Prostate gland (tissue), 2 donors: ENCODE measurements around the gene ARID3C. TPM values are rescaled to one million over a fixed set of nuclear protein-coding genes. Genes with fewer than 3 reads are reported as not detected.

Experiments used
- DNase-seq: peaks from one replicate; pipeline ENCODE4 v3.0.0-alpha.2; 2019; ENCODE audit warnings: low spot score
- H3K27ac ChIP-seq, 2 donors: fragments of 200-600 bp; sonication (generic); 2 replicates each; pipeline ENCODE4 v1.5.1; 2017 to 2019
- H3K27me3 ChIP-seq: fragments of 200-600 bp; sonication (generic); replicated peaks from 2 replicates; pipeline ENCODE4 v1.5.1; 2019; ENCODE audit not compliant: insufficient read depth
- H3K36me3 ChIP-seq, 2 donors: fragments of 200-600 bp; sonication (generic); 1 replicate in 1 of 2; 2 replicates in 1 of 2; pipeline versions ENCODE4 v1.5.1 to v1.8.1; 2017 to 2019
- H3K4me1 ChIP-seq: fragments of 200-600 bp; sonication (generic); replicated peaks from 2 replicates; pipeline ENCODE4 v1.5.1; 2019
- H3K4me3 ChIP-seq, 2 donors: fragments of 200-600 bp; sonication (generic); 2 replicates each; pipeline ENCODE4 v1.5.1; 2017 to 2019
- H3K9me3 ChIP-seq: fragments of 200-600 bp; sonication (generic); 2 replicates; pipeline ENCODE4 v1.5.1; 2017
- POLR2A ChIP-seq: fragments of 450-650 bp; IDR thresholded peaks from one replicate; pipeline ENCODE4 v1.6.1; 2016; ENCODE audit warnings: antibody characterized with exemption, mild to moderate bottlenecking
- POLR2AphosphoS5 ChIP-seq: sonication (generic); formaldehyde crosslinking; IDR thresholded peaks from one replicate; pipeline ENCODE4 v1.6.1; 2017; ENCODE audit warnings: antibody characterized with exemption
- WGBS: methylation state at CpG from one replicate; pipeline ENCODE4 v1.1.5; 2018; 5-methylcytosine and 5-hydroxymethylcytosine counted together
- intact Hi-C: fragments of 100-400 bp; cut with DNase I; formaldehyde crosslinking; loops from one replicate; pipeline ENCODE4 v1.14.2; 2022
- total RNA-seq, 2 donors: library from RNA; depleted of rRNA; stranded (reverse); fragments of >200 nt; gene quantifications; one replicate each; pipeline ENCODE4 v1.1.0, GENCODE V29; 2016
- TF ChIP-seq, protein P1 (sequence below), 4 experiments: fragments of 200-600 bp in 2 of 4; fragments of 450-650 bp in 2 of 4; sonication (generic) in 2 of 4; IDR thresholded peaks; 1 replicate in 3 of 4; 2 replicates in 1 of 4; pipeline ENCODE4 v1.5.1; 2016 to 2019; ENCODE audit warnings: antibody characterized with exemption in 4 of 4, mild to moderate bottlenecking in 2 of 4, moderate library complexity in 2 of 4

The ARID3C gene
- total RNA-seq, 2 donors from 2014 or later, result 1.1 TPM; not detected in 1

DNA sequence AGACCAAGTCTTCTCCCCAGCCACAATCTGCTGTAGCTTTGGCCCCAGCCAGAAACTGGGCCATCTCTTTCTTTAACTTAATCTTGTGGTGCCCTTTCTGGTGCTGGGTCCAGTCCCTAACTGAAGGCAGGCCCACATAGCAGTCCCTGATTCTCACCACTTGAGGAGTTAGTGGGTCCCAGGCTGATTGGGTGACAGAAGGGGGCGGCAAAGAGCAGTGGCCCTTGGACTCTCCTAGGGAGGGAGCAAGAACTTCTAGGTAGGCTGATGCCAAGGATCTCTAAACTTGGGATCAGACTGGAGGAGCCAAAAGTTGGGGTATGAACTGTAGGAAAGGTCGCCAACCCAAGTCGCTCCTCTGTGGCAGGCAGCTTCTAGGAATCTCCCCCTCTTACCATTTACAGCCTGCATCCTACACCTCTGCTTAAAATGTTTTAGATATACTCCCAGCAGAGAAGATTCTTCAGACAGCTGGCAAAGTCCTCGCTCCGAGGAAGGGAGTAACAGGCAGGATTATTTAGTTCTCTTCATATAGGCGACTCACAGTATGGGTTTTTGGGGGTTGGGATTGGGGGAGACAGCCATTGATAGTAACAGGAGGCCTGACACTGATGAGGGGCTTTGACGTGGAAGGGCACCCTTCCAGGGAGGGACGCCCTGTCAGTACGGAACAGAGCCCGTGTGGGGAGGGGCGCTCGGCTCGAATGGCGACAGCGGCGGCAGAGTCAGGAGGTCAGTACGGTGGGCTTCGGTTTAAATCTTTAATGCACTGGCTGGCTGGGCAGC is 35.6 kb upstream of the ARID3C start:
- no peaks in the 10 kb centered on the region for H3K27me3 ChIP-seq
- TF ChIP-seq POLR2A, result no peak
- TF ChIP-seq, protein P1, sequence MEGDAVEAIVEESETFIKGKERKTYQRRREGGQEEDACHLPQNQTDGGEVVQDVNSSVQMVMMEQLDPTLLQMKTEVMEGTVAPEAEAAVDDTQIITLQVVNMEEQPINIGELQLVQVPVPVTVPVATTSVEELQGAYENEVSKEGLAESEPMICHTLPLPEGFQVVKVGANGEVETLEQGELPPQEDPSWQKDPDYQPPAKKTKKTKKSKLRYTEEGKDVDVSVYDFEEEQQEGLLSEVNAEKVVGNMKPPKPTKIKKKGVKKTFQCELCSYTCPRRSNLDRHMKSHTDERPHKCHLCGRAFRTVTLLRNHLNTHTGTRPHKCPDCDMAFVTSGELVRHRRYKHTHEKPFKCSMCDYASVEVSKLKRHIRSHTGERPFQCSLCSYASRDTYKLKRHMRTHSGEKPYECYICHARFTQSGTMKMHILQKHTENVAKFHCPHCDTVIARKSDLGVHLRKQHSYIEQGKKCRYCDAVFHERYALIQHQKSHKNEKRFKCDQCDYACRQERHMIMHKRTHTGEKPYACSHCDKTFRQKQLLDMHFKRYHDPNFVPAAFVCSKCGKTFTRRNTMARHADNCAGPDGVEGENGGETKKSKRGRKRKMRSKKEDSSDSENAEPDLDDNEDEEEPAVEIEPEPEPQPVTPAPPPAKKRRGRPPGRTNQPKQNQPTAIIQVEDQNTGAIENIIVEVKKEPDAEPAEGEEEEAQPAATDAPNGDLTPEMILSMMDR (IDR thresholded peaks at IDR 0.05), result peak; percentile 19 to 72 (median 50)
- peak; percentile 25 for TF ChIP-seq POLR2AphosphoS5
- 25% methylated on average over 11 of the region's 18 CpGs for WGBS
- H3K4me3 ChIP-seq, result peak overlapping the region; percentile 63 to 84
- intact Hi-C loops, result loop anchor here (5.0 kb wide), 1 partner anchor 38 kb away; no protein-coding TSS in a partner anchor
- H3K4me1 ChIP-seq, result peaks cover 7% of the 10 kb centered on the region
- no peaks in the 10 kb centered on the region for H3K36me3 ChIP-seq
- no peaks in the 10 kb centered on the region for H3K9me3 ChIP-seq
- peak; percentile 65 for DNase-seq
- H3K27ac ChIP-seq, result peak overlapping the region; percentile 96 to 99

DNA sequence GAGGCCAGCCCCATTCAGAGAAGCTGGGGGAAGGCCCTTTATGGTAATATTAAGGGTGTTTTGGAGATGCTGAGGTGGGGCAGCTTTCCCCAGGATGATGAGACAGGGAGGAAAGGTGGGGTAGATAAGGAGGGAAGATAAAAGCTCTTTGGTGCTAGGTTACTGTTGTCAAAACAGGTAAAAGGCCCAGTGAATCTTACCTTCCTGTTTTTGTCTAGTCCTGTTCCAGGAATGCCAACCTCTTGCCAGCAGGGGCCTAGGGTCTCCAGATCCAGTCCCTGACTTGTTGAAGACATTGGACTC is 34.4 kb upstream of the ARID3C start:
- no peaks in the 10 kb centered on the region for H3K27me3 ChIP-seq
- no peaks in the 10 kb centered on the region for H3K36me3 ChIP-seq
- DNase-seq, result no peak
- intact Hi-C loops, result no loop called here
- H3K9me3 ChIP-seq, result no peaks in the 10 kb centered on the region
- no peak overlapping the region for H3K4me3 ChIP-seq
- H3K4me1 ChIP-seq, result peaks cover 7% of the 10 kb centered on the region
- H3K27ac ChIP-seq, result no peak overlapping the region
- no peak for TF ChIP-seq POLR2A
- TF ChIP-seq, protein P1 (IDR thresholded peaks at IDR 0.05), result no peak
- TF ChIP-seq POLR2AphosphoS5, result no peak

DNA sequence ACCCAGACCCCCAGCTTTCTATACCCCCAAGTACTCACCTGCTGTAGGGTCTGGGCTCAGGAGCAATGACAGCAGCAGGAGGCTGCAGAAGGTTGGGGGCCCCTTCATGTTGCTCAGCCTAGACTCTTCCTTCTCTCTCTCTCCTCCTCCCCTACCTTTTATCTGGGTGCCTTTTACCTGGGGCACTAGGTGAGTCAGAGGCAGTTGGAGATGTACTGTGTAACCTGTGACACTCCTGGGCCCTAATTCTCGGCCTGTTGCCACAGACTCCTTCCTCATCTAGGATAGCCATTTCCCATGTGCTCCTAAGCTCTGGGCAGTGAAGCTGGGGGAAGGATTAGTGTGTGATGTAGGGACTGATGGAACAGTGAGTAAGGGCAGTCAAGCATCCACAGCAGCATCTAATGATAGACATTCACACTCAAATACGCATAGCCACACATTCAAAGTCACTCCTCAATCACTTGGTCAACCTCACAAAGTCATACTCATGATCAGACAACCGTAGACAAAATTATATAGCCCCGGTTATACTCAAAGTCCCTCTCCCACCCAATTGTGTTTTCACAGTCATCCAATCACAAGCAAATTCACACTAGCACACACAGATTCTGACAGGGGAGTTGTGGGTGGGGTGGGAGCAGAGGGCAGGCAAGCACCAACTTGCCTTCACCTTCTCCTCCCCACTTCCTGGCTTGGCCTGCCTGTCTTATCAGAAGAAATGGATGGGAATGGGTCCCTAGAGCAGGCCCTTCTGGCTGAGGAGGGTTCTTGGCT is 33.8 kb upstream of the ARID3C start, which contains the start of gene CCL27:
TSS of gene CCL27 (minus strand) at position 132 of the 777 bp plus-strand sequence. CDS start at position 108, 24 bp downstream.
- no peak within 1 kb of the TSS for H3K4me3 ChIP-seq
- H3K27me3 ChIP-seq, result no peaks in the 10 kb centered on the region
- peaks cover 7% of the 10 kb centered on the region for H3K4me1 ChIP-seq
- H3K27ac ChIP-seq, result no peak within 1 kb of the TSS
- H3K9me3 ChIP-seq, result no peaks in the 10 kb centered on the region
- intact Hi-C loops, result no loop called here
- TF ChIP-seq, protein P1 (IDR thresholded peaks at IDR 0.05), result no peak
- no peak for TF ChIP-seq POLR2AphosphoS5
- TF ChIP-seq POLR2A, result no peak
- no peak for DNase-seq
- WGBS, result 73% methylated on average over 4 of the region's 4 CpGs
- no peaks in the 10 kb centered on the region for H3K36me3 ChIP-seq

DNA sequence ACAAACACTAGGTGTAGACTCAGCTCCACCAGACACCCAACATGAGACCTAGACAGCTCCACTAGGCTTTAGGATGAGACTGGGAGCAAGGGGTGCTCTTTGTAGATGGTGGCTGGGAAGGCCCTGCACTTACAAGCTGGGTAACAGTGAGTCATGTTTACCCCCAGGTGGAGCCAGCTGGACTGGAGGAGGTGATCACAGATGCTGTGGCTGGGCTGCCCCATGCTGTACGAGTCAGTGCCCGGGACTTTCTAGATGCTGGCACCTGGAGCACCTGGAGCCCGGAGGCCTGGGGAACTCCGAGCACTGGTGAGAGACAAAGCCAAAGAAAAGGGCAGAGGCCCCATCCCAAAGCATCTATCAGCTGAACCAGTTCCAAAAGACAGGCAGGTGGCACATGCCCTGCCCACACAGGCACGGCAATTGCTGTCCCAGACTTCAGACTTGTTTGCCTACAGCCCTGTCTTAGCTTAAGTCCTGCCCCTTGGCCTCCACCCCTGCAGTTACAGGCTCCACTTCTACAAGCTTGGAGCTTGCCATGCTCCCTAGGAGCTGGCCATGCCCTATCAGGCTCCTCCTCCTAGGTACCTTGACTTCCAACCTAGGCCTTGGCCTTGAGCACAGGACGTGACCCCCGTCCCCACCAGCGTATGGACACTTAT is 30.9 kb upstream of the ARID3C start:
- Histone ChIP-seq H3K4me1 (peaks cover 4% of the 10 kb centered on the region), H3K27me3 (no peaks in the 10 kb centered on the region), H3K27ac (no peak overlapping the region), H3K36me3 (no peaks in the 10 kb centered on the region), H3K4me3 (no peak overlapping the region), H3K9me3 (no peaks in the 10 kb centered on the region)
- no peak for TF ChIP-seq POLR2A
- TF ChIP-seq POLR2AphosphoS5, result no peak
- TF ChIP-seq, protein P1 (IDR thresholded peaks at IDR 0.05), result no peak
- no peak for DNase-seq
- 69% methylated on average over 6 of the region's 8 CpGs for WGBS
- intact Hi-C loops, result no loop called here
